NCI-H1694 (cell line): ENCODE data around the gene KRT71.

Experiments
- DNase-seq: peaks from one replicate; lab custom pipeline; 2025; lab: John Stamatoyannopoulos, UW

KRT71 gene

GRCh38 chr12:52575256-52575655, 22.3 kb upstream of the KRT71 start:
- DNase-seq: no peak

GRCh38 chr12:52573743-52574142, 20.8 kb upstream of the KRT71 start, which contains the start of gene KRT74:
Gene KRT74, minus strand, starts transcription at chr12:52573843. Its CDS starts 66 bp downstream, at chr12:52573777.
- no peak for DNase-seq

- DNase-seq: no peak
Measured at GRCh38 chr12:52573306-52573705, 20.4 kb upstream of the KRT71 start.

- no peak for DNase-seq
Measured at GRCh38 chr12:52570511-52570910, 17.6 kb upstream of the KRT71 start.

- no peak for DNase-seq
Measured at GRCh38 chr12:52568111-52568510, 15.2 kb upstream of the KRT71 start.

- peak; percentile 23 for DNase-seq
Measured at GRCh38 chr12:52566847-52567291, 13.9 kb upstream of the KRT71 start.

GRCh38 chr12:52564582-52564981, 11.6 kb upstream of the KRT71 start:
- DNase-seq: no peak

GRCh38 chr12:52561880-52562449, 9.0 kb upstream of the KRT71 start:
- no peak for DNase-seq

GRCh38 chr12:52559979-52560378, 7.0 kb upstream of the KRT71 start:
- DNase-seq: no peak

GRCh38 chr12:52558781-52559445, 6.0 kb upstream of the KRT71 start:
- no peak for DNase-seq

- DNase-seq: no peak
Measured at GRCh38 chr12:52557476-52557875, 4.5 kb upstream of the KRT71 start.

GRCh38 chr12:52555577-52555976, 2.6 kb upstream of the KRT71 start:
- no peak for DNase-seq

GRCh38 chr12:52552055-52552454, 890 bp downstream of the KRT71 start:
- no peak for DNase-seq

GRCh38 chr12:52551216-52551865, 1.6 kb downstream of the KRT71 start:
- no peak for DNase-seq

GRCh38 chr12:52546126-52546525, 6.8 kb downstream of the KRT71 start:
- DNase-seq: no peak

- DNase-seq: no peak
Measured at GRCh38 chr12:52543985-52544883, 8.7 kb downstream of the KRT71 start.

- DNase-seq: no peak
Measured at GRCh38 chr12:52542785-52543318, 10.1 kb downstream of the KRT71 start.

GRCh38 chr12:52542157-52542556, 10.8 kb downstream of the KRT71 start:
- no peak for DNase-seq

GRCh38 chr12:52541709-52542108, 11.2 kb downstream of the KRT71 start:
- no peak for DNase-seq

GRCh38 chr12:52540531-52540930, 12.4 kb downstream of the KRT71 start:
- no peak for DNase-seq

GRCh38 chr12:52539821-52540173, 13.1 kb downstream of the KRT71 start:
- DNase-seq: no peak
